ENCODE measurements around the gene ART5. TPM values are rescaled to one million over a fixed set of nuclear protein-coding genes. Genes with fewer than 3 reads are reported as not detected.

ART5 gene
- total and polyA plus RNA-seq, 2 experiments from 2014 or later = 6.4 to 12.9 TPM

- TF ChIP-seq ZNF462 (CRISPR knock-in tag; IDR thresholded peaks at IDR 0.05) = no peak
- no peak for TF ChIP-seq EZH2 (IDR thresholded peaks at IDR 0.05; ENCODE audit: low read depth, unreplicated experiment)
- no peak for TF ChIP-seq REST (IDR thresholded peaks at IDR 0.05; ENCODE audit: unreplicated experiment)
- no peak for TF ChIP-seq EZH2phosphoT487 (IDR thresholded peaks at IDR 0.05; ENCODE audit: unreplicated experiment)
- no peak for TF ChIP-seq POLR2AphosphoS5 (IDR thresholded peaks at IDR 0.05; ENCODE audit: low read depth)
Measured at GRCh38 chr11:3685923-3686322, 44.1 kb upstream of the ART5 start (continued).

- no peak overlapping the region for H3K4me3 Mint-ChIP-seq
- ATAC-seq = no peak
- H3K27me3 Mint-ChIP-seq (ENCODE audit: insufficient read depth, low read depth, poor library complexity) = peaks cover 2% of the 10 kb centered on the region
- no peak overlapping the region for H3K4me2 ChIP-seq
- no peaks in the 10 kb centered on the region for H3K9me3 Mint-ChIP-seq
- no peaks in the 10 kb centered on the region for H3K4me1 ChIP-seq (ENCODE audit: insufficient read depth)
- H3F3A ChIP-seq (replicated peaks; ENCODE audit: low read depth) = 0 out of 2 replicates have a peak, but pooled peaks cover 4% of the 10 kb centered on the region
- H4K20me1 ChIP-seq (replicated peaks; ENCODE audit: insufficient read depth) = peaks cover 18% of the 10 kb centered on the region; the same call in 1 of the 2 replicates
- no peak overlapping the region for H3K27ac ChIP-seq (ENCODE audit: low read depth)
- peaks cover 76% of the 10 kb centered on the region for H3K36me3 Mint-ChIP-seq (ENCODE audit: low read depth)
- no peak for DNase-seq (ENCODE audit: low spot score)
- H3K27me3 ChIP-seq (ENCODE audit: insufficient read depth) = no peaks in the 10 kb centered on the region
- H3K4me3 ChIP-seq = no peak overlapping the region
- no peak overlapping the region for H3K27ac Mint-ChIP-seq
- no peak overlapping the region for H2AFZ ChIP-seq
- H3K4me1 Mint-ChIP-seq = no peaks in the 10 kb centered on the region
- H3K36me3 ChIP-seq (ENCODE audit: insufficient read depth) = peaks cover 73% of the 10 kb centered on the region
- no peaks in the 10 kb centered on the region for H3K9me2 ChIP-seq (ENCODE audit: insufficient read depth)
- H3K79me2 ChIP-seq (replicated peaks; ENCODE audit: insufficient read depth) = no peaks in the 10 kb centered on the region
- no peak for TF ChIP-seq ZNF462 (CRISPR knock-in tag; IDR thresholded peaks at IDR 0.05)
Measured at GRCh38 chr11:3684819-3685172, 43.0 kb upstream of the ART5 start.

All from GM23338 (cell line).